DMS79 (cell line): ENCODE data around the gene SPTBN5.

ENCODE experiments used
- DNase-seq: peaks from one replicate; lab custom pipeline; 2025; lab: John Stamatoyannopoulos, UW

SPTBN5 gene

GRCh38 chr15:41804916-41805666 is 88.8 kb downstream of the SPTBN5 start:
- DNase-seq = no peak

GRCh38 chr15:41804361-41804760 is 89.5 kb downstream of the SPTBN5 start:
- no peak for DNase-seq

GRCh38 chr15:41801850-41802455 is 91.9 kb downstream of the SPTBN5 start:
- DNase-seq = no peak

GRCh38 chr15:41801185-41801584 is 92.7 kb downstream of the SPTBN5 start:
- no peak for DNase-seq

- DNase-seq = no peak
Observed at GRCh38 chr15:41799488-41799805, 94.4 kb downstream of the SPTBN5 start.

GRCh38 chr15:41798607-41799487 is 95.0 kb downstream of the SPTBN5 start:
- DNase-seq = no peak
